ENCODE measurements around the gene TMEM236. TPM values are rescaled to one million over a fixed set of nuclear protein-coding genes. Genes with fewer than 3 reads are reported as not detected.

Gene TMEM236
- total RNA-seq, 2 experiments from 2014 or later: not detected

- ChIA-PET CTCF (ENCODE audit: unreplicated experiment) (no interaction called here), POLR2A (no interaction called here)
- DNase-seq (ENCODE audit: low spot score): no peak
- H3K4me1 ChIP-seq (ENCODE audit: insufficient read depth, low read length, poor library complexity, severe bottlenecking): no peaks in the 10 kb centered on the region
- no peak for TF ChIP-seq EZH2phosphoT487 (IDR thresholded peaks at IDR 0.05; ENCODE audit: borderline replicate concordance, low read depth, low read length)
- TF ChIP-seq CTCF (conservative IDR thresholded peaks at IDR 0.05; ENCODE audit: low read length): no peak
- H3K4me2 ChIP-seq (ENCODE audit: low read length): no peak overlapping the region
- no peak overlapping the region for H2AFZ ChIP-seq (ENCODE audit: low read length)
- no TSS peak for BruUV-seq (replicated peaks)
- no peaks in the 10 kb centered on the region for H3K9me3 ChIP-seq (ENCODE audit: low read length)
- intact Hi-C loops (cut with micrococcal nuclease; ENCODE audit: unreplicated experiment): no loop called here
- H3K36me3 ChIP-seq (ENCODE audit: insufficient read depth, low read length): no peaks in the 10 kb centered on the region
- no peaks in the 10 kb centered on the region for H3K79me2 ChIP-seq (ENCODE audit: insufficient read depth, low read depth, low read length)
- H3K4me3 ChIP-seq (ENCODE audit: low read depth, low read length, poor library complexity, severe bottlenecking): no peak overlapping the region
- no peaks in the 10 kb centered on the region for H4K20me1 ChIP-seq (ENCODE audit: insufficient read depth, low read length)
- no peaks in the 10 kb centered on the region for H3K9me2 ChIP-seq (ENCODE audit: insufficient read depth, low read length)
- no peak overlapping the region for H3K27ac ChIP-seq (ENCODE audit: low read depth, low read length, poor library complexity, severe bottlenecking)
These were observed 20.5 kb upstream of the TMEM236 start for GRCh38 chr10:17731331-17732020.

GRCh38 chr10:17733620-17734019 lies 18.4 kb upstream of the TMEM236 start:
- ChIA-PET CTCF (ENCODE audit: unreplicated experiment) (no interaction called here), POLR2A (no interaction called here)
- Histone ChIP-seq H3K79me2 (ENCODE audit: insufficient read depth, low read depth, low read length) (no peaks in the 10 kb centered on the region), H3K4me3 (ENCODE audit: low read depth, low read length, poor library complexity, severe bottlenecking) (no peak overlapping the region), H3K36me3 (ENCODE audit: insufficient read depth, low read length) (no peaks in the 10 kb centered on the region), H3K9me2 (ENCODE audit: insufficient read depth, low read length) (no peaks in the 10 kb centered on the region), H4K20me1 (ENCODE audit: insufficient read depth, low read length) (no peaks in the 10 kb centered on the region), H3K4me2 (ENCODE audit: low read length) (no peak overlapping the region), H3K4me1 (ENCODE audit: insufficient read depth, low read length, poor library complexity, severe bottlenecking) (no peaks in the 10 kb centered on the region), H3K9me3 (ENCODE audit: low read length) (no peaks in the 10 kb centered on the region), H2AFZ (ENCODE audit: low read length) (no peak overlapping the region), H3K27ac (ENCODE audit: low read depth, low read length, poor library complexity, severe bottlenecking) (no peak overlapping the region)
- no peak for DNase-seq (ENCODE audit: low spot score)
- no TSS peak for BruUV-seq (replicated peaks)
- TF ChIP-seq CTCF (conservative IDR thresholded peaks at IDR 0.05; ENCODE audit: low read length) (no peak), EZH2phosphoT487 (IDR thresholded peaks at IDR 0.05; ENCODE audit: borderline replicate concordance, low read depth, low read length) (no peak)
- intact Hi-C loops (cut with micrococcal nuclease; ENCODE audit: unreplicated experiment): no loop called here

GRCh38 chr10:17734432-17735080 lies 17.4 kb upstream of the TMEM236 start:
- Histone ChIP-seq H3K4me2 (ENCODE audit: low read length) (no peak overlapping the region), H3K36me3 (ENCODE audit: insufficient read depth, low read length) (no peaks in the 10 kb centered on the region), H3K9me3 (ENCODE audit: low read length) (no peaks in the 10 kb centered on the region), H3K4me3 (ENCODE audit: low read depth, low read length, poor library complexity, severe bottlenecking) (no peak overlapping the region), H3K9me2 (ENCODE audit: insufficient read depth, low read length) (no peaks in the 10 kb centered on the region), H4K20me1 (ENCODE audit: insufficient read depth, low read length) (no peaks in the 10 kb centered on the region), H3K79me2 (ENCODE audit: insufficient read depth, low read depth, low read length) (no peaks in the 10 kb centered on the region), H3K27ac (ENCODE audit: low read depth, low read length, poor library complexity, severe bottlenecking) (no peak overlapping the region), H3K4me1 (ENCODE audit: insufficient read depth, low read length, poor library complexity, severe bottlenecking) (no peaks in the 10 kb centered on the region), H2AFZ (ENCODE audit: low read length) (no peak overlapping the region)
- no peak for TF ChIP-seq EZH2phosphoT487 (IDR thresholded peaks at IDR 0.05; ENCODE audit: borderline replicate concordance, low read depth, low read length)
- TF ChIP-seq CTCF (conservative IDR thresholded peaks at IDR 0.05; ENCODE audit: low read length): no peak
- CTCF ChIA-PET (ENCODE audit: unreplicated experiment): no interaction called here
- POLR2A ChIA-PET: interaction anchor here (0.5 kb wide), 1 partner anchor 243 kb away, joined by 3 read pairs; no protein-coding TSS in a partner anchor
- BruUV-seq (replicated peaks): no TSS peak
- intact Hi-C loops (cut with micrococcal nuclease; ENCODE audit: unreplicated experiment): no loop called here
- no peak for DNase-seq (ENCODE audit: low spot score)

Measured in OCI-LY7 (cell line).